K562 (cell line): ENCODE results near the gene NABP1. TPM values are rescaled to one million over a fixed set of nuclear protein-coding genes. Genes with fewer than 3 reads are reported as not detected.

Experiments
- BRD9 ChIP-seq: fragments of 450-650 bp; IDR thresholded peaks from 2 replicates; pipeline ENCODE4 v1.6.1; 2018; ENCODE audit warnings: low read depth; ENCODE audit not compliant: partially characterized antibody
- CBX2 ChIP-seq: fragments of 200-600 bp; sonication (generic); IDR thresholded peaks from one replicate; pipeline ENCODE4 v1.6.1; 2012; ENCODE audit warnings: mild to moderate bottlenecking, low read length, inconsistent platforms; ENCODE audit not compliant: insufficient read depth, poor library complexity, severe bottlenecking
- CEBPB ChIP-seq: fragments of 450-650 bp; IDR thresholded peaks from 2 replicates; pipeline ENCODE4 v1.6.1; 2016; ENCODE audit warnings: missing genetic modification characterization, missing compliant biosample characterization
- ETV6 ChIP-seq, 3 experiments: fragments of 150-350 bp in 1 of 3; sonication (generic) in 1 of 3; formaldehyde crosslinking in 1 of 3; IDR thresholded peaks; 2 replicates each; pipeline versions ENCODE4 v1.6.1 to v1.8.0; 2014 to 2022; ENCODE audit warnings: borderline replicate concordance in 2 of 3, low read depth in 2 of 3, antibody characterized with exemption in 1 of 3, low read length in 1 of 3, mild to moderate bottlenecking in 1 of 3, missing genetic modification reagents in 1 of 3
- KDM4B ChIP-seq, 2 experiments: fragments of 450-650 bp in 1 of 2; sonication (generic) in 1 of 2; IDR thresholded peaks; 2 replicates each; pipeline ENCODE4 v1.6.1; 2016 to 2017; ENCODE audit warnings: borderline replicate concordance in 2 of 2, antibody characterized with exemption in 1 of 2, low read depth in 1 of 2, mild to moderate bottlenecking in 1 of 2
- MAFG ChIP-seq: fragments of 450-650 bp; conservative IDR thresholded peaks from 2 replicates; pipeline ENCODE4 v1.6.1; 2016; ENCODE audit warnings: missing genetic modification characterization, missing compliant biosample characterization
- MTA1 ChIP-seq: fragments of 450-650 bp; IDR thresholded peaks from 2 replicates; pipeline ENCODE4 v1.6.1; 2017; ENCODE audit warnings: borderline replicate concordance
- NBN ChIP-seq: fragments of 450-650 bp; IDR thresholded peaks from 2 replicates; pipeline ENCODE4 v1.6.1; 2016; ENCODE audit warnings: low read depth, mild to moderate bottlenecking
- PTRF ChIP-seq: fragments of 450-650 bp; IDR thresholded peaks from 2 replicates; pipeline ENCODE4 v1.6.1; 2016; ENCODE audit warnings: mild to moderate bottlenecking, missing genetic modification characterization, missing compliant biosample characterization
- SFPQ ChIP-seq: fragments of 200-400 bp; formaldehyde crosslinking; IDR thresholded peaks from 2 replicates; pipeline ENCODE4 v1.6.1; 2017; ENCODE audit warnings: mild to moderate bottlenecking, low read depth, low read length, moderate library complexity
- SNRNP70 ChIP-seq: fragments of 200-400 bp; formaldehyde crosslinking; optimal IDR thresholded peaks from 2 replicates; pipeline ENCODE3; 2017; ENCODE audit warnings: low read depth, low read length
- XRCC4 ChIP-seq: IDR thresholded peaks from one replicate; pipeline ENCODE4 v1.6.1; 2011; ENCODE audit not compliant: insufficient read depth, insufficient read length; ENCODE audit errors: extremely low read depth
- XRCC5 ChIP-seq: fragments of 200-400 bp; formaldehyde crosslinking; IDR thresholded peaks from 2 replicates; pipeline ENCODE4 v1.6.1; 2017; ENCODE audit warnings: low read depth, mild to moderate bottlenecking, low read length
- ZBTB1 ChIP-seq: sonication (generic); formaldehyde crosslinking; IDR thresholded peaks from 2 replicates; pipeline ENCODE4 v1.8.1; 2023; ENCODE audit warnings: missing genetic modification reagents, low read depth, mild to moderate bottlenecking, borderline replicate concordance
- ZNF174 ChIP-seq: fragments of 250-450 bp; sonication (Bioruptor Pico); IDR thresholded peaks from 2 replicates; pipeline ENCODE4 v1.4.0; 2020; ENCODE audit warnings: mild to moderate bottlenecking
- ZNF197 ChIP-seq: fragments of 200-800 bp; sonication (Bioruptor generic); IDR thresholded peaks from 2 replicates; pipeline ENCODE4 v1.6.1; 2016; ENCODE audit warnings: low read depth, missing genetic modification characterization, missing compliant biosample characterization
- ZNF280B ChIP-seq: fragments of 250-450 bp; sonication (Bioruptor Pico); IDR thresholded peaks from 2 replicates; pipeline ENCODE4 v1.5.1; 2021; ENCODE audit warnings: mild to moderate bottlenecking
- ZNF512 ChIP-seq: IDR thresholded peaks from 2 replicates; pipeline ENCODE4 v1.6.1; 2016; ENCODE audit warnings: missing genetic modification characterization, missing compliant biosample characterization
- ZNF766 ChIP-seq: fragments of 200-800 bp; sonication (Bioruptor generic); conservative IDR thresholded peaks from 2 replicates; pipeline ENCODE4 v1.6.1; 2016; ENCODE audit warnings: missing genetic modification characterization, missing compliant biosample characterization
- polyA plus RNA-seq, 8 experiments: library from polyadenylated mRNA; depleted of rRNA in 4 of 8; stranded (reverse) in 5 of 8; unstranded in 3 of 8; fragments of >200 nt; fragmentation: Nextera tagmentation in 2 of 8; fragmentation: Illumina TruSeq in 1 of 8; extraction: Ambion mirVana in 2 of 8; extraction: Trizol in 1 of 8; gene quantifications; 2 replicates each; pipeline versions ENCODE4 v1.2.1 to v1.2.3, GENCODE V29; 2011 to 2014; ENCODE audit warnings: inconsistent platforms in 1 of 8, missing spikeins in 1 of 8
- total RNA-seq, 7 experiments: library from RNA; depleted of rRNA in 6 of 7; stranded (reverse); fragments of >200 nt in 6 of 7; fragmentation: Illumina TruSeq in 2 of 7; extraction: Trizol in 2 of 7; gene quantifications; 2 replicates each; pipeline versions ENCODE4 v1.2.1 to v1.2.3, GENCODE V29; 2011 to 2021; ENCODE audit warnings: low replicate concordance in 1 of 7

NABP1 gene
- total and polyA plus RNA-seq, 9 of the 15 experiments (the other 6 are each of a cell fraction or from before 2014, with no cell fraction given): 12.8 to 44.0 (median 20.2) TPM

- no peak for TF ChIP-seq ZNF197 (CRISPR knock-in tag)
- peak; percentile 94 for TF ChIP-seq ETV6 (IDR thresholded peaks at IDR 0.05; ENCODE audit: borderline replicate concordance in 1 of 2, low read depth in 2 of 2, low read length in 1 of 2)
- TF ChIP-seq ETV6 (CRISPR knock-in tag; IDR thresholded peaks at IDR 0.05; ENCODE audit: borderline replicate concordance): no peak
- no peak for TF ChIP-seq ZNF512 (tag)
- no peak for TF ChIP-seq SFPQ
- no peak for TF ChIP-seq ZNF280B (CRISPR knock-in tag)
- TF ChIP-seq XRCC5: no peak
- peak; percentile 74 for TF ChIP-seq BRD9
- TF ChIP-seq XRCC4: no peak
- no peak for TF ChIP-seq ZBTB1 (CRISPR knock-in tag)
- 0 out of 2 replicates have a peak, but pooled peaks have one; percentile 6 for TF ChIP-seq CEBPB
- peak; percentile 38; the same call in 1 of the 2 replicates for TF ChIP-seq MTA1
- no peak for TF ChIP-seq PTRF
- no peak for TF ChIP-seq ZNF174 (CRISPR knock-in tag)
- no peak for TF ChIP-seq NBN
- peak; percentile 92 for TF ChIP-seq MAFG (tag)
- 0 out of 2 replicates have a peak, but pooled peaks have one; percentile 39 for TF ChIP-seq ZNF766 (CRISPR knock-in tag)
- no peak for TF ChIP-seq KDM4B (IDR thresholded peaks at IDR 0.05; ENCODE audit: borderline replicate concordance in 2 of 2, low read depth in 1 of 2)
- TF ChIP-seq SNRNP70: no peak
- TF ChIP-seq CBX2: no peak
These were observed 40.5 kb upstream of the NABP1 start (continued) for GRCh38 chr2:191637182-191638078.
